Ishikawa (cell line): ENCODE results near the gene CLTA.

Source experiments
- CEBPB ChIP-seq: IDR thresholded peaks from 2 replicates; pipeline ENCODE4 v1.6.1; 2012
- CREB1 ChIP-seq: IDR thresholded peaks from 2 replicates; pipeline ENCODE4 v1.6.1; 2012; ENCODE audit warnings: low read depth
- EGR1 ChIP-seq: IDR thresholded peaks from 2 replicates; pipeline ENCODE4 v1.6.1; 2012
- EP300 ChIP-seq: IDR thresholded peaks from 2 replicates; pipeline ENCODE4 v1.6.1; 2012; ENCODE audit warnings: borderline replicate concordance
- FOXM1 ChIP-seq: IDR thresholded peaks from 2 replicates; pipeline ENCODE4 v1.6.1; 2012; ENCODE audit warnings: low read depth, borderline replicate concordance
- MAX ChIP-seq: IDR thresholded peaks from 2 replicates; pipeline ENCODE4 v1.6.1; 2012
- NFIC ChIP-seq: IDR thresholded peaks from 2 replicates; pipeline ENCODE4 v1.6.1; 2012
- RAD21 ChIP-seq: IDR thresholded peaks from 2 replicates; pipeline ENCODE4 v1.6.1; 2012; ENCODE audit warnings: low read depth
- REST ChIP-seq: IDR thresholded peaks from 2 replicates; pipeline ENCODE4 v1.6.1; 2012; ENCODE audit warnings: low read depth, mild to moderate bottlenecking
- TAF1 ChIP-seq: IDR thresholded peaks from 2 replicates; pipeline ENCODE4 v1.6.1; 2012; ENCODE audit warnings: low read depth, mild to moderate bottlenecking
- TCF12 ChIP-seq: IDR thresholded peaks from 2 replicates; pipeline ENCODE4 v1.6.1; 2012; ENCODE audit warnings: low read depth
- TEAD4 ChIP-seq: IDR thresholded peaks from 2 replicates; pipeline ENCODE4 v1.6.1; 2012
- USF1 ChIP-seq: IDR thresholded peaks from 2 replicates; pipeline ENCODE4 v1.6.1; 2012
- YY1 ChIP-seq: IDR thresholded peaks from 2 replicates; pipeline ENCODE4 v1.6.1; 2012; ENCODE audit warnings: low read depth
- ZBTB7A ChIP-seq: IDR thresholded peaks from 2 replicates; pipeline ENCODE4 v1.6.1; 2012; ENCODE audit warnings: low read depth

The CLTA gene

GRCh38 chr9:36191290-36191645, 547 bp downstream of the CLTA start:
- TF ChIP-seq TAF1 (no peak; the same call in 1 of the 2 replicates), CEBPB (no peak), MAX (no peak), EGR1 (no peak), REST (no peak), CREB1 (no peak), EP300 (no peak), ZBTB7A (no peak), NFIC (no peak), USF1 (no peak), TCF12 (no peak), RAD21 (no peak), FOXM1 (no peak), YY1 (no peak), TEAD4 (no peak)

- TF ChIP-seq YY1 (no peak), EGR1 (no peak), TAF1 (no peak), CREB1 (no peak), MAX (no peak)
These were observed 965 bp downstream of the CLTA start for GRCh38 chr9:36191686-36192085.

- TF ChIP-seq TCF12 (no peak), EGR1 (no peak), MAX (no peak), TAF1 (no peak), FOXM1 (no peak)
These were observed 1.5 kb downstream of the CLTA start for GRCh38 chr9:36192196-36192595.

- TF ChIP-seq MAX (no peak), NFIC (no peak), TAF1 (no peak), TCF12 (no peak), EP300 (no peak), USF1 (no peak)
These were observed 2.3 kb downstream of the CLTA start for GRCh38 chr9:36193023-36193422.

- no peak for TF ChIP-seq TEAD4
- no peak for TF ChIP-seq EP300
- TF ChIP-seq NFIC = no peak
- TF ChIP-seq YY1 = no peak
- TF ChIP-seq EGR1 = no peak
- TF ChIP-seq CEBPB = no peak
- TF ChIP-seq RAD21 = no peak
- no peak for TF ChIP-seq ZBTB7A
- TF ChIP-seq USF1 = no peak
- TF ChIP-seq MAX = no peak
These were observed 3.7 kb downstream of the CLTA start for GRCh38 chr9:36194326-36195000.

GRCh38 chr9:36204906-36205547, 14.3 kb downstream of the CLTA start:
- TF ChIP-seq TAF1 (no peak), FOXM1 (no peak), CEBPB (no peak), TCF12 (no peak), USF1 (no peak), MAX (no peak), NFIC (no peak), EP300 (no peak), EGR1 (no peak), YY1 (no peak), TEAD4 (no peak), CREB1 (no peak), RAD21 (no peak), REST (no peak), ZBTB7A (no peak)
